ENCODE results near the gene SLC17A8. TPM values are rescaled to one million over a fixed set of nuclear protein-coding genes. Genes with fewer than 3 reads are reported as not detected.

SLC17A8 gene
- total RNA-seq, 1 experiment from 2014 or later = not detected

GRCh38 chr12:100403446-100403845 is 46.6 kb downstream of the SLC17A8 start:
- Histone ChIP-seq H3K14ac (ENCODE audit: insufficient read depth, low read length) (no peak overlapping the region), H3K4me1 (ENCODE audit: insufficient read depth, low read length) (peaks cover 3% of the 10 kb centered on the region; the same call in 1 of the 2 replicates), H3K9me3 (ENCODE audit: control insufficient read depth, low read depth, low read length) (no peaks in the 10 kb centered on the region), H3K56ac (ENCODE audit: insufficient read length, low read depth, low read length) (no peak overlapping the region), H2AK5ac (ENCODE audit: insufficient read length, low read length) (no peak overlapping the region), H3K4ac (ENCODE audit: low read depth, low read length) (no peak overlapping the region), H3K4me2 (ENCODE audit: insufficient read depth, insufficient read length, low read length) (no peak overlapping the region), H2BK12ac (ENCODE audit: insufficient read length, low read depth, low read length) (no peak overlapping the region), H3K79me1 (ENCODE audit: insufficient read depth, low read depth, low read length, poor library complexity, severe bottlenecking) (no peaks in the 10 kb centered on the region), H3K23me2 (ENCODE audit: insufficient read length, low read depth, low read length, poor library complexity, severe bottlenecking) (no peaks in the 10 kb centered on the region), H2BK120ac (ENCODE audit: low read depth, low read length, poor library complexity, severe bottlenecking) (no peak overlapping the region), H3K18ac (ENCODE audit: insufficient read length, low read depth, low read length) (no peak overlapping the region), H2BK20ac (ENCODE audit: low read depth, low read length, poor library complexity, severe bottlenecking) (no peak overlapping the region), H3T11ph (ENCODE audit: low read length) (no peak overlapping the region), H3K23ac (ENCODE audit: insufficient read length, low read depth, low read length) (no peak overlapping the region), H3K27ac (ENCODE audit: insufficient read length, low read depth, low read length) (no peak overlapping the region), H2AFZ (ENCODE audit: low read length) (no peak overlapping the region), H2BK15ac (ENCODE audit: low read depth, low read length) (no peak overlapping the region), H2BK5ac (ENCODE audit: insufficient read length, low read length) (no peak overlapping the region), H4K20me1 (ENCODE audit: control insufficient read depth, insufficient read depth, insufficient read length) (no peaks in the 10 kb centered on the region), H3K79me2 (ENCODE audit: insufficient read depth, low read length) (no peaks in the 10 kb centered on the region), H3K9ac (ENCODE audit: extremely low read depth, insufficient read length, low read length) (no peak overlapping the region), H3K27me3 (ENCODE audit: insufficient read depth, low read length) (no peaks in the 10 kb centered on the region), H4K8ac (replicated peaks; ENCODE audit: insufficient read length, low read depth, low read length) (no peak overlapping the region), H4K5ac (ENCODE audit: insufficient read length, low read depth, low read length) (no peak overlapping the region), H4K91ac (ENCODE audit: insufficient read length, low read depth, low read length) (no peak overlapping the region)
- DNase-seq = no peak
- no peak overlapping the region for H3K27ac Mint-ChIP-seq
- no peak overlapping the region for H3K4me3 Mint-ChIP-seq
- H3K27me3 Mint-ChIP-seq (ENCODE audit: low read depth) = no peaks in the 10 kb centered on the region; the same call in 1 of the 2 replicates
- peaks cover 3 to 5% of the 10 kb centered on the region in 2 experiments; a peak in 3 of 5 replicates for H3K9me3 Mint-ChIP-seq
- peaks cover 19 to 20% of the 10 kb centered on the region in 2 experiments for H3K4me1 Mint-ChIP-seq
- no peak for TF ChIP-seq CTCF (conservative IDR thresholded peaks at IDR 0.05)
- no CpG with 5 or more reads among the region's 2 CpGs for WGBS (ENCODE audit: extremely low coverage, insufficient read length, low lambda C conversion rate)
- H3K36me3 Mint-ChIP-seq (ENCODE audit: insufficient read depth in 1 of 3, low read depth in 3 of 3) = no peaks in the 10 kb centered on the region; a peak in 2 of 7 replicates
